Epithelial cell of esophagus (primary cell): ENCODE results near the gene LTBP2.

Experiments
- DNase-seq: peaks from one replicate; pipeline ENCODE4 v3.0.0; 2010; ENCODE audit warnings: low read depth
- H3K4me3 ChIP-seq: 2 replicates; pipeline ENCODE4 v1.5.1; 2011; ENCODE audit warnings: mild to moderate bottlenecking, low read length, control low read depth
- TF ChIP-seq, protein P1 (sequence below): IDR thresholded peaks from 2 replicates; pipeline ENCODE4 v1.5.1; 2011; ENCODE audit warnings: low read depth, mild to moderate bottlenecking, low read length, control low read depth, inconsistent platforms; ENCODE audit not compliant: insufficient read depth; ENCODE audit errors: missing control alignments

Gene LTBP2

DNA sequence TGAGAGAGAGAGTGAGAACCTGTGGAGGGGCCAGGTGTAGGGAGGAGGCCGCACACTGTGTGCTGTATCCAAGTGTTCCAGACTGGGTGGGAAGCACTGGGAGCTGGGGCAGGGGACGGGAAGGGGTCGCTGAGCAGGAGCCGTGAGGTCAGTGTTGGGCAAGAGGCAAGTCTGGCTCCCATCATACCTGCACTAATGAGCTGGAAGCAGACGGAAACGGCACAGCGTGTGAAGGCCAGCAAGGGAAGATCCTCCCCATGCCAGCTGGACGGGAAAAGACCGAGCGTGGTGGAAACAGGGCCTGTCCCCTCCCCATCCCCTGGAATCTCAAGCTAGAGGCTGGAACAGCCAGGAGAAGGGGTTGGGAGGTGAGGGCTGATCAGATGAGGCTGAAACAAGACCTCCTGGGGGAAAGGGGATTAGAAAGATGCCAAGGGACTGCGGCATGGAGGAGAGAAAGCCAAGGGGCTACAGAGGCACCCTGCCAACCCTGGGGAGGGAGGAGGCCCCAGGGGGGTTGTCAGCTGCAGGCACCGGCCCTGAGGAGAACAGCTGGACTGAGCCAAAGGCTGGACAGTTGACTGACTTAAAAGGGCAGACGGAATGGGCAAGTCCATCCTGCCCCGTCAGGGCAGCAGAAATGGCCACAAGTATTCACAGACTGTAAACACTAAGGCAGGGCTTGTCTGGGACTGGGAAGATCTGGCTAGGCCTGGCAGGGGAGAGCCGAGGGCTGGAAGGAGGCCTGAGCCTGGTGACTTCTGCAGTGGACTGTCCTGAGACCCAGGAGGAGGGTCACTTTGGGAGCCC, 19.0 kb upstream of the LTBP2 start:
- TF ChIP-seq, protein P1, sequence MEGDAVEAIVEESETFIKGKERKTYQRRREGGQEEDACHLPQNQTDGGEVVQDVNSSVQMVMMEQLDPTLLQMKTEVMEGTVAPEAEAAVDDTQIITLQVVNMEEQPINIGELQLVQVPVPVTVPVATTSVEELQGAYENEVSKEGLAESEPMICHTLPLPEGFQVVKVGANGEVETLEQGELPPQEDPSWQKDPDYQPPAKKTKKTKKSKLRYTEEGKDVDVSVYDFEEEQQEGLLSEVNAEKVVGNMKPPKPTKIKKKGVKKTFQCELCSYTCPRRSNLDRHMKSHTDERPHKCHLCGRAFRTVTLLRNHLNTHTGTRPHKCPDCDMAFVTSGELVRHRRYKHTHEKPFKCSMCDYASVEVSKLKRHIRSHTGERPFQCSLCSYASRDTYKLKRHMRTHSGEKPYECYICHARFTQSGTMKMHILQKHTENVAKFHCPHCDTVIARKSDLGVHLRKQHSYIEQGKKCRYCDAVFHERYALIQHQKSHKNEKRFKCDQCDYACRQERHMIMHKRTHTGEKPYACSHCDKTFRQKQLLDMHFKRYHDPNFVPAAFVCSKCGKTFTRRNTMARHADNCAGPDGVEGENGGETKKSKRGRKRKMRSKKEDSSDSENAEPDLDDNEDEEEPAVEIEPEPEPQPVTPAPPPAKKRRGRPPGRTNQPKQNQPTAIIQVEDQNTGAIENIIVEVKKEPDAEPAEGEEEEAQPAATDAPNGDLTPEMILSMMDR, result no peak
- H3K4me3 ChIP-seq, result no peak overlapping the region
- DNase-seq, result no peak

DNA sequence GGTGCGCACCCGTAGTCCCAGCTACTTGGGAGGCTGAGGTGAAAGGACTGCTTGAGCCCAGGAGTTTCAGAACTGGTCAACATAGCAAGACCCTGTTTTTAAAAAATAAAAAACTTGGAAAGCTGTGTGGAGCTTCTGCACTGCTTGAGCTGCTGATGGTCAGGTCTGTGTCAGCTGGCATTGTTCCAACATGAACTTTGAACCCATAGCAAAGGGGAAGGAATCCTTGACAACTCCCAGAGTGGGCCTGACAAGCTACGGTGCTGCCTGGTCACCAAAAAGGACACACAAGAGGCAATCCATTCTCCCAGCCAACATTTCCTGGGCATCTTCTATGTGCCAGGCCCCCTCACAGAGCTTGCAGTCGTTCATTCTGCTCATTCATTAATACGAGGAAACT, 16.4 kb upstream of the LTBP2 start:
- no peak for DNase-seq
- no peak overlapping the region for H3K4me3 ChIP-seq
- TF ChIP-seq, protein P1, result no peak

DNA sequence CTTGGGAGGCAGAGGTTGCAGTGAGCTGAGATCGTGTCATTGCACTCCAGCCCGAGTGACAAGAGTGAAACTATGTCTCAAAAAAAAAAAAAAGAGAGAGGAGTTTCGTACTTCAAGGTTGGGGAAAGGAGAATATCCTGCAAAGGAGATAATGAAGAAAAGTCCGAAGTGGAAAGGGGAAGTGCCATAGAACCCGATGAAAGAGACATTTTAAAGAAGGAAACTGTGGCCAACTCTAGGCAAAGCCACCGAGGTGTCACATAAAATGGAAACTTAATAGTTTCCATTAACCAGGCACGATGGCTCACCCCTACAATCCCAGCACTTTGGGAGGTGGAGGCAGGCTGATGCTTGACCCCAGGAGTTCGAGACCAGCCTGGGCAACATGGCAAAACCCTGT, 15.0 kb upstream of the LTBP2 start:
- H3K4me3 ChIP-seq, result no peak overlapping the region
- DNase-seq, result no peak
- TF ChIP-seq, protein P1, result no peak

DNA sequence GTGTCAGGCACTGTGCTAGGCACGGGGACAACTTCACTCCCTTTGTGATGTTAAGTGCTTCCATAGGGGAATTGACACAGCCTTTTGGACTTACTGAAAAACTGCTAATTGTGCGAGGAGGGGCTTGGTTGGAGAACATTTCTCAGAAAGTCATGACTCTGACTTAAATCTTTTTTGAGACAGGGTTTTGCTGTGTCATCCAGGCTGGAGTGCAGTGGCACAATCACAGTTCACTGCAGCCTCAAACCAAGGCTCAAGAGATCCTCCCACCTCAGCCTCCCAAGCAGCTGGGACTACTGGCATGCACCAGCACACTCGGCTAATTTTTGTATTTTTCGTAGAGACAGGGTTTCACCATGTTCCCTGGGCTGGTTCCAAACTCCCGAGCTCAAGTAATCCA, 10.2 kb upstream of the LTBP2 start:
- no peak overlapping the region for H3K4me3 ChIP-seq
- TF ChIP-seq, protein P1, result no peak
- no peak for DNase-seq

DNA sequence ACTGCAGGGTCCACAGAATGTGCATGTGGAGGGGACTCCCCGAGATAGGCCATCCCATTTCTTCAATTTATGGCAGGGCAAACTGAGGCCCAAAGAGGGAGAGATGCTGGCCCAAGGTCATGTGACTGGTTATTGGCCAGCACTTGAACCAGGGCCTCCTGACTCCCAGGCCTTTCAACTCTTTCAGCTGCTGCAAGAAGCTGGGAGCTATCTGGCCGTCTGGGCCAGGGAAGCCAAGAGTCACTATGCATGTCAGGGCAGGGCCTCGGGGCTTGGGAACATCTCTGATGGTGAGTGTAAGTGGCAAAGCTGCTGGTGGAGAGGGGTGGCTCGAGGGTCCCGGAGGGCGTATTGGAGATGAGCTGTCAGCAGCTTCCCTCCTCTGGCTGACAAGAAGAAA, 9.5 kb upstream of the LTBP2 start:
- TF ChIP-seq, protein P1, result no peak
- peak; percentile 35 for DNase-seq
- H3K4me3 ChIP-seq, result no peak overlapping the region

DNA sequence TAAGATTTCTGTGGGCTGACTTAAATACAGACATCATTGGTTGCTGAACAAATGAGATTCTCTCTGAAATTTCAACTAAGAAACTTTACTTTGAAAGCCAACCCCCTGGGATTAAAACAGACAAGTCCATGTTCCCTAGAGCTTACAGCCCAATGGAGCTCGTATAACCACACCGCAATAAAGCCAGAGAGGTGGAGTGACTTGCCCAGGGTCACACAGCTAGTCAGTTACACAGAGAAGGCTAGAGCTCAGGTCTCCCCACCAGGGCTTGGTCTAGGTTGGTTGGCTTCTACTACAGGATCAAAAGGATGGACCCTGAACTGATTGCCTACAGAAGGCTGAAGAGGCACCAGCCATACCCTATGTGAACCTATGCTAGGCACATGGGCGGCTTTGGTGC, 8.9 kb upstream of the LTBP2 start:
- DNase-seq, result no peak
- H3K4me3 ChIP-seq, result no peak overlapping the region
- TF ChIP-seq, protein P1, result no peak

DNA sequence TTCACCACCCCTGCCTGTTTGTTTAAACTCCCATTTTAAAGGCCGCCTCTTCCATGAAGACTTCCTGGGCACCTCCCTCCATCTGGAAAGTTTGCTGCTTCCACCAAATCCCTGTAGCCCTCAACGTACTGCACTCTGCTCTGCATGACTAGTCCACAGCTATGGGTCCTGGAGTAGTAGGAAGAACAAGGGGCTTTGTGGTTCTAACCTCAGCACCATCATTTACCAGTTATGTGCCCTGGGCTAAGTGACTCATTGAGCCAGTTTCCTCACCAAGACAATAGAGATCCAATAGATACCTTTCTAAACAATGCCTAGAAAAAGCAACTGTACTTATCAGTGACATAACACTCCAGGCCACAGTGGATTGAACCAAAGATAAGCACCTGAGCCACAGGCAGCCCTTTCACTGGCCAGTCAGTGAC, 8.5 kb upstream of the LTBP2 start:
- TF ChIP-seq, protein P1, result no peak
- DNase-seq, result peak; percentile 91
- no peak overlapping the region for H3K4me3 ChIP-seq
